ENCODE results near the gene KCNIP4. TPM values are rescaled to one million over a fixed set of nuclear protein-coding genes. Genes with fewer than 3 reads are reported as not detected.

Gene KCNIP4
- total and polyA plus RNA-seq, 2 experiments from 2014 or later, result 0.14 to 0.63 TPM

GRCh38 chr4:20698382-20698781 lies 1250.2 kb downstream of the KCNIP4 start:
- Histone ChIP-seq H3F3A (replicated peaks; ENCODE audit: low read depth) (no peaks in the 10 kb centered on the region), H3K79me2 (replicated peaks; ENCODE audit: insufficient read depth) (peaks cover 30% of the 10 kb centered on the region), H4K20me1 (replicated peaks; ENCODE audit: insufficient read depth) (0 out of 2 replicates have a peak, but pooled peaks cover 4% of the 10 kb centered on the region), H2AFZ (no peak overlapping the region), H3K4me3 (no peak overlapping the region), H3K27ac (ENCODE audit: low read depth) (no peak overlapping the region), H3K27me3 (ENCODE audit: insufficient read depth) (no peaks in the 10 kb centered on the region), H3K9me2 (ENCODE audit: insufficient read depth) (no peaks in the 10 kb centered on the region), H3K36me3 (ENCODE audit: insufficient read depth) (no peaks in the 10 kb centered on the region), H3K4me1 (ENCODE audit: insufficient read depth) (peaks cover 5% of the 10 kb centered on the region; the same call in 1 of the 2 replicates), H3K4me2 (no peak overlapping the region)
- ATAC-seq, result no peak
- Mint-ChIP-seq H3K9me3 (no peaks in the 10 kb centered on the region), H3K27me3 (ENCODE audit: insufficient read depth, low read depth, poor library complexity) (peaks cover 2% of the 10 kb centered on the region), H3K27ac (no peak overlapping the region), H3K36me3 (ENCODE audit: low read depth) (no peaks in the 10 kb centered on the region; the same call in 2 of the 3 replicates), H3K4me1 (peaks cover 6% of the 10 kb centered on the region; the same call in 2 of the 3 replicates), H3K4me3 (no peak overlapping the region)
- no peak for DNase-seq (ENCODE audit: low spot score)
- TF ChIP-seq EZH2phosphoT487 (IDR thresholded peaks at IDR 0.05; ENCODE audit: unreplicated experiment), result no peak
- no peak for TF ChIP-seq JUNB (IDR thresholded peaks at IDR 0.05; ENCODE audit: unreplicated experiment)
- TF ChIP-seq CREB1 (CRISPR knock-in tag; IDR thresholded peaks at IDR 0.05; ENCODE audit: low read depth), result no peak
- no peak for TF ChIP-seq ZNF114 (CRISPR knock-in tag; IDR thresholded peaks at IDR 0.05)
- no peak for TF ChIP-seq REST (IDR thresholded peaks at IDR 0.05; ENCODE audit: unreplicated experiment)
- no peak for TF ChIP-seq NANOG (IDR thresholded peaks at IDR 0.05; ENCODE audit: borderline replicate concordance)
- no peak for TF ChIP-seq POLR2AphosphoS5 (IDR thresholded peaks at IDR 0.05; ENCODE audit: low read depth)
- TF ChIP-seq, protein P1, sequence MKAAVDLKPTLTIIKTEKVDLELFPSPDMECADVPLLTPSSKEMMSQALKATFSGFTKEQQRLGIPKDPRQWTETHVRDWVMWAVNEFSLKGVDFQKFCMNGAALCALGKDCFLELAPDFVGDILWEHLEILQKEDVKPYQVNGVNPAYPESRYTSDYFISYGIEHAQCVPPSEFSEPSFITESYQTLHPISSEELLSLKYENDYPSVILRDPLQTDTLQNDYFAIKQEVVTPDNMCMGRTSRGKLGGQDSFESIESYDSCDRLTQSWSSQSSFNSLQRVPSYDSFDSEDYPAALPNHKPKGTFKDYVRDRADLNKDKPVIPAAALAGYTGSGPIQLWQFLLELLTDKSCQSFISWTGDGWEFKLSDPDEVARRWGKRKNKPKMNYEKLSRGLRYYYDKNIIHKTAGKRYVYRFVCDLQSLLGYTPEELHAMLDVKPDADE (IDR thresholded peaks at IDR 0.05), result no peak
- no peak for TF ChIP-seq EZH2 (IDR thresholded peaks at IDR 0.05; ENCODE audit: low read depth, unreplicated experiment)
- TF ChIP-seq, protein P2, sequence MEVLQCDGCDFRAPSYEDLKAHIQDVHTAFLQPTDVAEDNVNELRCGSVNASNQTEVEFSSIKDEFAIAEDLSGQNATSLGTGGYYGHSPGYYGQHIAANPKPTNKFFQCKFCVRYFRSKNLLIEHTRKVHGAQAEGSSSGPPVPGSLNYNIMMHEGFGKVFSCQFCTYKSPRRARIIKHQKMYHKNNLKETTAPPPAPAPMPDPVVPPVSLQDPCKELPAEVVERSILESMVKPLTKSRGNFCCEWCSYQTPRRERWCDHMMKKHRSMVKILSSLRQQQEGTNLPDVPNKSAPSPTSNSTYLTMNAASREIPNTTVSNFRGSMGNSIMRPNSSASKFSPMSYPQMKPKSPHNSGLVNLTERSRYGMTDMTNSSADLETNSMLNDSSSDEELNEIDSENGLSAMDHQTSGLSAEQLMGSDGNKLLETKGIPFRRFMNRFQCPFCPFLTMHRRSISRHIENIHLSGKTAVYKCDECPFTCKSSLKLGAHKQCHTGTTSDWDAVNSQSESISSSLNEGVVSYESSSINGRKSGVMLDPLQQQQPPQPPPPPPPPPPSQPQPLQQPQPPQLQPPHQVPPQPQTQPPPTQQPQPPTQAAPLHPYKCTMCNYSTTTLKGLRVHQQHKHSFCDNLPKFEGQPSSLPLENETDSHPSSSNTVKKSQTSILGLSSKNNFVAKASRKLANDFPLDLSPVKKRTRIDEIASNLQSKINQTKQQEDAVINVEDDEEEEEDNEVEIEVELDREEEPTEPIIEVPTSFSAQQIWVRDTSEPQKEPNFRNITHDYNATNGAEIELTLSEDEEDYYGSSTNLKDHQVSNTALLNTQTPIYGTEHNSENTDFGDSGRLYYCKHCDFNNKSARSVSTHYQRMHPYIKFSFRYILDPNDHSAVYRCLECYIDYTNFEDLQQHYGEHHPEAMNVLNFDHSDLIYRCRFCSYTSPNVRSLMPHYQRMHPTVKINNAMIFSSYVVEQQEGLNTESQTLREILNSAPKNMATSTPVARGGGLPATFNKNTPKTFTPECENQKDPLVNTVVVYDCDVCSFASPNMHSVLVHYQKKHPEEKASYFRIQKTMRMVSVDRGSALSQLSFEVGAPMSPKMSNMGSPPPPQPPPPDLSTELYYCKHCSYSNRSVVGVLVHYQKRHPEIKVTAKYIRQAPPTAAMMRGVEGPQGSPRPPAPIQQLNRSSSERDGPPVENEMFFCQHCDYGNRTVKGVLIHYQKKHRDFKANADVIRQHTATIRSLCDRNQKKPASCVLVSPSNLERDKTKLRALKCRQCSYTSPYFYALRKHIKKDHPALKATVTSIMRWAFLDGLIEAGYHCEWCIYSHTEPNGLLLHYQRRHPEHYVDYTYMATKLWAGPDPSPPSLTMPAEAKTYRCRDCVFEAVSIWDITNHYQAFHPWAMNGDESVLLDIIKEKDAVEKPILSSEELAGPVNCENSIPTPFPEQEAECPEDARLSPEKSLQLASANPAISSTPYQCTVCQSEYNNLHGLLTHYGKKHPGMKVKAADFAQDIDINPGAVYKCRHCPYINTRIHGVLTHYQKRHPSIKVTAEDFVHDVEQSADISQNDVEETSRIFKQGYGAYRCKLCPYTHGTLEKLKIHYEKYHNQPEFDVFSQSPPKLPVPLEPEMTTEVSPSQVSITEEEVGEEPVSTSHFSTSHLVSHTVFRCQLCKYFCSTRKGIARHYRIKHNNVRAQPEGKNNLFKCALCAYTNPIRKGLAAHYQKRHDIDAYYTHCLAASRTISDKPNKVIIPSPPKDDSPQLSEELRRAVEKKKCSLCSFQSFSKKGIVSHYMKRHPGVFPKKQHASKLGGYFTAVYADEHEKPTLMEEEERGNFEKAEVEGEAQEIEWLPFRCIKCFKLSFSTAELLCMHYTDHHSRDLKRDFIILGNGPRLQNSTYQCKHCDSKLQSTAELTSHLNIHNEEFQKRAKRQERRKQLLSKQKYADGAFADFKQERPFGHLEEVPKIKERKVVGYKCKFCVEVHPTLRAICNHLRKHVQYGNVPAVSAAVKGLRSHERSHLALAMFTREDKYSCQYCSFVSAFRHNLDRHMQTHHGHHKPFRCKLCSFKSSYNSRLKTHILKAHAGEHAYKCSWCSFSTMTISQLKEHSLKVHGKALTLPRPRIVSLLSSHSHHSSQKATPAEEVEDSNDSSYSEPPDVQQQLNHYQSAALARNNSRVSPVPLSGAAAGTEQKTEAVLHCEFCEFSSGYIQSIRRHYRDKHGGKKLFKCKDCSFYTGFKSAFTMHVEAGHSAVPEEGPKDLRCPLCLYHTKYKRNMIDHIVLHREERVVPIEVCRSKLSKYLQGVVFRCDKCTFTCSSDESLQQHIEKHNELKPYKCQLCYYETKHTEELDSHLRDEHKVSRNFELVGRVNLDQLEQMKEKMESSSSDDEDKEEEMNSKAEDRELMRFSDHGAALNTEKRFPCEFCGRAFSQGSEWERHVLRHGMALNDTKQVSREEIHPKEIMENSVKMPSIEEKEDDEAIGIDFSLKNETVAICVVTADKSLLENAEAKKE (CRISPR knock-in tag; IDR thresholded peaks at IDR 0.05), result no peak
- TF ChIP-seq, protein P3, sequence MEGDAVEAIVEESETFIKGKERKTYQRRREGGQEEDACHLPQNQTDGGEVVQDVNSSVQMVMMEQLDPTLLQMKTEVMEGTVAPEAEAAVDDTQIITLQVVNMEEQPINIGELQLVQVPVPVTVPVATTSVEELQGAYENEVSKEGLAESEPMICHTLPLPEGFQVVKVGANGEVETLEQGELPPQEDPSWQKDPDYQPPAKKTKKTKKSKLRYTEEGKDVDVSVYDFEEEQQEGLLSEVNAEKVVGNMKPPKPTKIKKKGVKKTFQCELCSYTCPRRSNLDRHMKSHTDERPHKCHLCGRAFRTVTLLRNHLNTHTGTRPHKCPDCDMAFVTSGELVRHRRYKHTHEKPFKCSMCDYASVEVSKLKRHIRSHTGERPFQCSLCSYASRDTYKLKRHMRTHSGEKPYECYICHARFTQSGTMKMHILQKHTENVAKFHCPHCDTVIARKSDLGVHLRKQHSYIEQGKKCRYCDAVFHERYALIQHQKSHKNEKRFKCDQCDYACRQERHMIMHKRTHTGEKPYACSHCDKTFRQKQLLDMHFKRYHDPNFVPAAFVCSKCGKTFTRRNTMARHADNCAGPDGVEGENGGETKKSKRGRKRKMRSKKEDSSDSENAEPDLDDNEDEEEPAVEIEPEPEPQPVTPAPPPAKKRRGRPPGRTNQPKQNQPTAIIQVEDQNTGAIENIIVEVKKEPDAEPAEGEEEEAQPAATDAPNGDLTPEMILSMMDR (conservative IDR thresholded peaks at IDR 0.05; ENCODE audit: low read depth in 2 of 2), result no peak
- no peak for TF ChIP-seq ZNF331 (CRISPR knock-in tag; IDR thresholded peaks at IDR 0.05; ENCODE audit: low read depth)
- TF ChIP-seq STAT1 (IDR thresholded peaks at IDR 0.05; ENCODE audit: unreplicated experiment), result no peak
